GM20431 (cell line): ENCODE data around the gene TENM4.

ENCODE experiments used
- in situ Hi-C: fragments of 300-500 bp; cut with MseI, MboI; formaldehyde crosslinking; loops from one replicate; pipeline ENCODE4 v1.15.0; 2020; ENCODE audit warnings: low sequenced_read_pairs; ENCODE audit not compliant: unreplicated experiment

Gene TENM4

GRCh38 chr11:79396674-79397073, 44.2 kb downstream of the TENM4 start:
- in situ Hi-C loops: no loop called here

- in situ Hi-C loops: no loop called here
Observed at GRCh38 chr11:79396001-79396400, 44.8 kb downstream of the TENM4 start.

GRCh38 chr11:79393362-79394043, 47.3 kb downstream of the TENM4 start:
- in situ Hi-C loops: no loop called here

GRCh38 chr11:79392161-79392560, 48.7 kb downstream of the TENM4 start:
- in situ Hi-C loops: no loop called here

- in situ Hi-C loops: no loop called here
Observed at GRCh38 chr11:79390923-79391322, 49.9 kb downstream of the TENM4 start.

GRCh38 chr11:79390477-79390876, 50.4 kb downstream of the TENM4 start:
- in situ Hi-C loops: no loop called here

GRCh38 chr11:79388201-79388600, 52.6 kb downstream of the TENM4 start:
- in situ Hi-C loops: no loop called here

GRCh38 chr11:79383874-79384273, 57.0 kb downstream of the TENM4 start:
- in situ Hi-C loops: no loop called here

- in situ Hi-C loops: no loop called here
Observed at GRCh38 chr11:79382301-79383050, 58.4 kb downstream of the TENM4 start.

- in situ Hi-C loops: no loop called here
Observed at GRCh38 chr11:79381036-79381435, 59.8 kb downstream of the TENM4 start.

- in situ Hi-C loops: no loop called here
Observed at GRCh38 chr11:79377406-79377805, 63.4 kb downstream of the TENM4 start.

- in situ Hi-C loops: no loop called here
Observed at GRCh38 chr11:79375818-79376550, 64.8 kb downstream of the TENM4 start.

GRCh38 chr11:79374727-79375126, 66.1 kb downstream of the TENM4 start:
- in situ Hi-C loops: no loop called here

- in situ Hi-C loops: no loop called here
Observed at GRCh38 chr11:79371724-79372123, 69.1 kb downstream of the TENM4 start.

- in situ Hi-C loops: no loop called here
Observed at GRCh38 chr11:79371152-79371551, 69.7 kb downstream of the TENM4 start.

- in situ Hi-C loops: no loop called here
Observed at GRCh38 chr11:79369055-79369454, 71.8 kb downstream of the TENM4 start.

GRCh38 chr11:79367844-79368243, 73.0 kb downstream of the TENM4 start:
- in situ Hi-C loops: no loop called here

GRCh38 chr11:79366218-79366617, 74.6 kb downstream of the TENM4 start:
- in situ Hi-C loops: no loop called here

GRCh38 chr11:79363861-79364378, 76.9 kb downstream of the TENM4 start:
- in situ Hi-C loops: no loop called here

GRCh38 chr11:79363256-79363655, 77.6 kb downstream of the TENM4 start:
- in situ Hi-C loops: no loop called here

- in situ Hi-C loops: no loop called here
Observed at GRCh38 chr11:79362821-79363220, 78.0 kb downstream of the TENM4 start.
